SK-MEL-5 (cell line): ENCODE results near the gene QSOX1. TPM values are rescaled to one million over a fixed set of nuclear protein-coding genes. Genes with fewer than 3 reads are reported as not detected.
"Not testable (repeated sequence)": the region's sequence is repeated elsewhere in the genome, so short reads cannot be mapped to it uniquely, and the experiment has no call there.

ENCODE experiments used
- DNase-seq: peaks from one replicate; pipeline ENCODE4 v3.0.0-alpha.2; 2016; ENCODE audit warnings: low read depth, low spot score
- in situ Hi-C: cut with HindIII; loops from 2 replicates; pipeline ENCODE4 v1.10.0; 2016; ENCODE audit warnings: low sequenced_read_pairs, high pct_unique_total_duplicates, low pct_unique_long_range_greater_than_20kb
- total RNA-seq: library from RNA; depleted of rRNA; stranded (reverse); fragments of >200 nt; shearing (Covaris generic); gene quantifications from 2 replicates; pipeline ENCODE4 v1.2.3, GENCODE V29; 2014

Gene QSOX1
- total RNA-seq, 1 experiment from 2014 or later, result 66.9 TPM

DNA sequence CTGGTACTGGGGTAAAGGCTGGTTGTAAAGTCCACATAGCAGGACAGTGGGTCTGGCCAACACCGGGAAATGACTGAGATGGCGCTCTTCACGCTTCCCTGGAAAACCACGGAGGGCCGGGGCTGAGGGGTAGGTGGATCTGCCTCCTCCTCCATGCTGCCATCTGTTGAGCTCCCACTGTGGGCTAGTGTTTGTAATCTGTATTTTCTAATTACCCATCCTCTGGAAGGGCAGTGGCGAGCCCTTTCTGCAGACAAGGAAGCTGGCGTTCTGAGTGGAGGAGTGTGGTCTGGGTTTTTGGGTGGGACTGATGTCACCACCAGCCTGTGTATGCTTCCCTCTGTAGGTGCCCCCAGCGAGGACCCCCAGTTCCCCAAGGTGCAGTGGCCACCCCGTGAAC, 41.2 kb downstream of the QSOX1 start:
- no peak for DNase-seq
- in situ Hi-C loops, result no loop called here

DNA sequence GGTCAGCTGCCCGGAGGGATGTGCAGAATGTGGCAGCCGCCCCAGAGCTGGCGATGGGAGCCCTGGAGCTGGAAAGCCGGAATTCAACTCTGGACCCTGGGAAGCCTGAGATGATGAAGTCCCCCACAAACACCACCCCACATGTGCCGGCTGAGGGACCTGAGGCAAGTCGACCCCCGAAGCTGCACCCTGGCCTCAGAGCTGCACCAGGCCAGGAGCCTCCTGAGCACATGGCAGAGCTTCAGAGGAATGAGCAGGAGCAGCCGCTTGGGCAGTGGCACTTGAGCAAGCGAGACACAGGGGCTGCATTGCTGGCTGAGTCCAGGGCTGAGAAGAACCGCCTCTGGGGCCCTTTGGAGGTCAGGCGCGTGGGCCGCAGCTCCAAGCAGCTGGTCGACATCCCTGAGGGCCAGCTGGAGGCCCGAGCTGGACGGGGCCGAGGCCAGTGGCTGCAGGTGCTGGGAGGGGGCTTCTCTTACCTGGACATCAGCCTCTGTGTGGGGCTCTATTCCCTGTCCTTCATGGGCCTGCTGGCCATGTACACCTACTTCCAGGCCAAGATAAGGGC, 41.9 kb downstream of the QSOX1 start:
- no peak for DNase-seq
- in situ Hi-C loops, result no loop called here

DNA sequence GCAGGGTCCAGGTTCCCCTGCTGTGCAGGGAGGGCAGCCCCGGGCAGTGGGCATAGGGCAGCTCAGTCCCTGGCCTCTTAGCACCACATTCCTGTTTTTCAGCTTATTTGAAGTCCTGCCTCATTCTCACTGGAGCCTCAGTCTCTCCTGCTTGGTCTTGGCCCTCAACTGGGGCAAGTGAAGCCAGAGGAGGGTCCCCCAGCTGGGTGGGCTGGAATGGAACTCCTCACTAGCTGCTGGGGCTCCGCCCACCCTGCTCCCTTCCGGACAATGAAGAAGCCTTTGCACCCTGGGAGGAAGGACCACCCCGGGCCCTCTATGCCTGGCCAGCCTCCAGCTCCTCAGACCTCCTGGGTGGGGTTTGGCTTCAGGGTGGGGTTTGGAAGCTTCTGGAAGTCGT, 42.6 kb downstream of the QSOX1 start:
- no peak for DNase-seq
- in situ Hi-C loops, result no loop called here

DNA sequence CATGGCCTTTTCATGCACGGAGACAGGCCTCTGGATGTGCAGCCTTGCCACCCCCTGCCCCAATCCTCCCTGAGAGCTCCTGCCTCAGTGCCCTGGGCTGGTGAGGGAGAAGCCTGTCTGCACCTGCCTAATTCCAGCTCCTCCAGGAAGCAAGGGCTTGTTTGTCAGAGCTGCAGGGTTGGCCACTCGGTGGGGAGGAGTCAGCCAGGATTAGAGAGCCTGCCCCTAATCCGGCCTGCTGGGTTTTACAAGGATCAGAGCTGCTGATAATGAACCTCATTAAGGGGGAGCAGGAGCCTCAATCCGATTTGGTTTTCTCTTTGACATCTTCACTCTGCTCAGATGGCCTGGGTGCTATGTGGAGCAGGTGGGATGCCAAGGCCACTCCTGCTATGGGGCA, 43.5 kb downstream of the QSOX1 start:
- in situ Hi-C loops, result no loop called here
- DNase-seq, result no peak

DNA sequence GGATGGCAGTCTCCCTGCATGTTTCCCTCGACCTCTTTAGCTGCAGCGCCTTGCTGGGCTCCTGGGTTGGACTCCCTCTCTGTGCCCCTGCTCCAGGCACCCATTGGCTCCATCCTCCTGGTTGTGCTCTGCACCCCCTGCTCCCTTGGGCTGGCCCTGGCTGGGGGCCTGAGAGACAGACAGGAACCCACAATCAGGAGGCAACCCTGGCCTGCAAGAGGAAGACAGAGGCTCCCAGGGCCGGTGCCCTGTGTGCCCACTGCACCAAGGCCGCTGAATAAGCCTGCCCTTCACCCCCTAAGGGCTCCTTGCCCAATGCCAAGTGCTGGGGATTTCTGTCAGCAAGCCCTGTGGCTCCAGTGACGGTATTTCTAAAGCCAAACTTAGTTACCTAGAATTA, 43.9 kb downstream of the QSOX1 start:
- DNase-seq, result no peak
- in situ Hi-C loops, result no loop called here

DNA sequence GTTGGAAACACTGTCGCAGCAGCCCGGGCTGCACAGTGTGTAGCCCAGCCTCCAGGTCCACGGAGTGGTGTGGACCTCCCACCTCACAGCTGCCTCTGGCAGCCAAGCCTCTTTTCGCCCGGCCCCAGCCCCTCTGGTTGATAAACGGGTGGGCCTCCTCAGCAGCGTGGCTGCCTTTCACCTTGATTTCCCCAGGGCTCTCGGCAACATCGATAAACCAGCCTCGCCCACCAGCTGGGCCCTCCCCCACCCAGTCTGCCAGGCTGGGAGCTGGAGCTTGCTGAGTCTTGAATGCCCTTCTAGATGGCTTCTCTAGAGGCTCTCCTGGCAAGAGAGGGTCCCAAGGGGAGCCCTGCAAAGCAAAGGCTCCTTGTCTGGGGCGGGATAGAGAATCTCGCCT, 44.3 kb downstream of the QSOX1 start:
- DNase-seq, result no peak
- in situ Hi-C loops, result no loop called here

DNA sequence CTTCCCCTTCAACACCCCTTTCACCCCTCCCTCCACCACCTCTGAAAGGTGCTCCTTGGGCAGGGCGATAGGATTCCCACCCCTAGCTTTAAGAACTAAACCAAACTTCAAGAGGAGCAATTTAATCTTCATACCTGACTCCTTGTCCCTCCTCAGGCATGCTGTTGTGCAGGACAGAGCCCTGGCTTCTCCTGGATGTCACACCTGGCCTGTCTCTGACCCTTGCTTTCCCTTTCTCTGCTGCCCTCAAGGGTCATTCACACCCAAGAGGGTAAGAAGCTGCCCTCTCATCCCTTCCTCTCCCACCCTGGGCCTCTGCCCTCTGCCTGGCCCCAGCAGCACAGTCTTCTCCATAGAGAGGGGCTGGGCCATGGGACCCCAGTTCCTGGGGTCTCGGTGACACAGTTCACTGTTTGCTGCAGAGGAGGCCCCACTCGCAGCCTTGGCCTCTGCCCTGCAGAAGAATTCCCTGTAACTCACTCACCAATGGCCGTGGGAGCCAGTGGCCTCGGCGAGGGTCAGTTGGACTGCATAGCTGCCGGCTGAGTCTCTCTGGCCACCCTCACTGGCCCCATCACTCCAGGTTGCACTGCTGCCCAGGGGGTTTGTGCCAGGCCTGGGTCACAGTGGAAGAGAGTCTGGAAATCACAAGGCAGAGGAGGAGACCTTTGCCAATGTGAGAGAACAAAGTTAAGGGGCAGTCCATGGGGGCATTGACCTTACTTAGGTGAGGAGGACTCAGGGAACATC, 47.0 kb downstream of the QSOX1 start:
- no peak for DNase-seq
- in situ Hi-C loops, result no loop called here

DNA sequence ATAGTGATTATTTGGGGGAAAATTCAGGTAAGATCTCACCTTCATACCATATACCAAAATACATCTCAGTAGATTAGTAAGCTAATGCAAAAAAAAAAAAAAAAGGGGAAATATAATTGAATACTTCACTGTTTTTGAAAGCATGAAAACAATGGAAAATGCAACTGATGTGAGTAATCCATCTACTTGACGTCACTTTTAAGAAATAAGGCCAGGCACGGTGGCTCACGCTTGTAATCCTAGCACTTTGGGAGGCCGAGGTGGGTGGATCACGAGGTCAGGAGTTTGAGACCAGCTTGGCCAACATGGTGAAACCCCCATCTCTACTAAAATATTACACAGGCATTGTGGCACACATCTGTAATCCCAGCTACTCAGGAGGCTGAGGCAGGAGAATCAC, 47.9 kb downstream of the QSOX1 start:
- in situ Hi-C loops, DNase-seq: not testable (repeated sequence)

DNA sequence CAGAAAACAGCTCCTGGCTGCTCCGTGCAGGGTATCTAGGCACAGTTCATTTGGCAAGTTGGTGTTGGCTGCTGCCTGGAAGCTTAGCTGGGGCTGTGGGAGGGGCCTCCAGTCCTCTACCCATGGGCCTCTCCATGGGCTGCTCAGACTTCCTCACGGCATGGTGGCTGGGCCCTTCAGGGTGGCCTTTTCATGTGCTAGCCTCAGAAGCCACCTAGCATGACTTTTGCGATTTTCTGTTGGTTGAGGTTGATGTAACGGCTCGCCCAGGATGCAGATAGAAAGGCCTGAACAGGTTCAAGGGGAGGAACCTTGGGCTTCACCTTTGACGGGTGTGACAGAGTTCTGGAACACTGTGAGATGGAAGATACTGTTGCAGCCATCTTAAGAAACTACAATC, 49.6 kb downstream of the QSOX1 start:
- no peak for DNase-seq

DNA sequence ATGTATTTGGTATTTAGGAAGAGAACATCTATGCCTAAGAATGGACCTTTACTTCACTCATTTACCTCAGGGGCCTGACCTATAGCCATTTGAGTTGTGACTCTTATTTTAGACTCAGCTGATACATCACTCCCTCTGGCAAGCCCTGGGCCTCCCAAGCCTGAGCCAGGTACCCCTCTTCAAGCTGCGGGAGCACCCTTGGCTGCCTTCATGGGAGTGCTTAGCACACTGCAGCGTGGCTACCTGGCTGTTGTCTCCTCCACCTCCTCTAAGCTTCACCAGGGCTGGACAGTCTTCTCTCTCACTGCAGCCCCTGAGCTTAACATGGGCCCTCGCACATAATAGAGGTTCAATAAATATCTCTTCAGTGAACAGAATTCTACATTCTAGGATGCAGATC, 51.9 kb downstream of the QSOX1 start:
- in situ Hi-C loops, result no loop called here
- no peak for DNase-seq

More for the DNA sequence above, 49.6 kb downstream of the QSOX1 start:
- in situ Hi-C loops, result no loop called here

DNA sequence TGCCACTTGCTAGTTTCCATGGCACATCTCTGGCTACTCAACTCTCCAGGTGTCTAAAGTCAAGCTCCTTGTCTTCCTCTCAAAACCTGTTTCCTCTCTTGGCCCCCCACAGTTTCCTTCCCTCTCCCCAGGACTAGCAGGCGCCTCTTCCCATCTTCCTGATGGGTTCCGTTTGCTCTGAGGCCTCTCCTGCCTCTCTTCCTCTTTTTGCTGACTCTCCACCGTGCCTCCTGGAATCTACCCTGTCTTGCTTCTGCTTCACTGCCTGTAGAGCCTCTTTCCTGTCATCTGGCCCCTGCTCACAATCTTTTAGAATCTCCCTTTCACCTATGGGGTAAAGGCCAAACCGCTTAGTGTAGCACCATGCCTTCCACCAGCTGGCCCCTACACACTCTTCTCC, 53.6 kb downstream of the QSOX1 start:
- in situ Hi-C loops, result no loop called here
- no peak for DNase-seq

DNA sequence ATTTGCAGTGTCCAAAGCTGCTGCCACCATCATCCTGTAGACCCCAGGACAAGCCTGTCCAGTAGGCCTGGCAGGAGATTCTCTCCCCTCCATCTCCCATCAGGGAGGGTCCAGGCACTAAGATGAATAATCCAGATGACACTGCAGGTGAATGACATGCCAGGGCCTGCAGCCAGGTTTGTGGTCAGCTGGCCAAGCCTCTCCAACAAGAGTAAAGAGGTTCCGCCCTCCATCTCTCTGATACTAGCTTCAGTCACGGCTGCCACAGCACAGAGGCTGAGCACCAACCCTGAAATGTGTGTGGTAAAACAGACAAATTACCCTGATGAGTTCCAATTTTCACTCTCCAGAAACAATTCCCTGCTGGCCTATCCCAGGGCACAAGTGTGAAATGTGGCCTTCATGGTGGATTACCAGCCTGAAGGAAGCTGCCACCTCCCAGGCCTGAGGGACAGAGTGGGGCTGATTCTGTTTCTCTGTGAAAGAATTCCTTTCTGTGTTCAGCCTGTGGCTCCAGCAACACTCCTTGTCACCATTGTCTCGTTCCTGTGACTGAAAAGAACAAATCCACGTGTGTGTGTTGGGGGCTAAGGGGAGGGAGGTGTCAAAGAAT, 55.4 kb downstream of the QSOX1 start:
- no peak for DNase-seq
- in situ Hi-C loops, result no loop called here

DNA sequence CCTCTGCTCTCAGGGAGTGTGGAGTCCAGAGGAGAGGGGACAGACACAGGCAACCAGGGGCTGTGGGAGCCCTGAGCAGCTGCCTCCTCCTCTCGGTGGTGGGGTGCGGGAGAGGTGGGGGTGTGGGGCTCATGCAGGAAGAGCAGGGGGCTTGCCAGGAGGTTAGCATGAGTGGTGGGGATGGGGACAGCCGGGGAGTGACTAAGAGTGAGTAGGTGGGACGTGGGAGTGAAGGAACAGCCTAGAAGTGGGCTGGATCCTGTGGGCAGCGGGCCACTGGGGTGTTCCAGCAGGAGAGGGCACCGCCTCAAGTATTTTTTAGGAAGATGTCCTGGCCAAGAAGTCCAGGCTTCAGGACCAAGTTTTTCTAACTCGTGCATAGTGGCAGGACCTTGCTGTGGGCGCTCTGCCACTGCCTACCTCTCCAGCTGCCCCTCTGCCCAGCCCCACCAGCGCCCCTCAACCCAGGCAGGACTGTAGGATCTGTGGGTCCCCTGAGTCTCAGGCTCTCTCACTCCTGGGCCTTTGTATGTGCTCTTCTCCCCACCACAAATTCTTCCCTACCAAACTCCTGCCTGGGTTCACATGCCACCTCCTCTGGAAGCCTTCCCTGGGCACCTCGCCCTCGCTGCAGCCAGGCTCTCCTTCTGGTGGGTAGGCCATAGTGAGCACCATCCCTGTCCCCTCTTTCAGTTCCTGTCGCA, 56.6 kb downstream of the QSOX1 start:
- in situ Hi-C loops, result no loop called here
- DNase-seq, result no peak

DNA sequence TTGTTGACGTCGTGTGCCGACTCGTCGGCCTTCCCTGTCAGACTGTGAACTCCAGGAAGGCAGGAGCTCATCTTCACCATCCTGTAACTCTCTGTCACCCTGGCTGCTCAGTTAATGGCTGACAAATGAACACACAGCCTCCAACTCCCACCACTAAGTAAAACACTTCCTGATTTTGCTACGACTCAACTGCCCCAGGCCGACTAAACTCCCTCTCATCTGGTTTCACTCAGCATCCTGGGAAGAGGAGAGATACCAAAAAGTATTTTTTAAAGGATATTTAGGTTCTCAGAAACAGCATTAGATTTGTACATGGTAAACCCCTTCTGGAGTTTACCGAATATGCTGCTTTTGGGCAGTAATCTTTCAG, 57.2 kb downstream of the QSOX1 start:
- in situ Hi-C loops, result no loop called here
- DNase-seq, result no peak

DNA sequence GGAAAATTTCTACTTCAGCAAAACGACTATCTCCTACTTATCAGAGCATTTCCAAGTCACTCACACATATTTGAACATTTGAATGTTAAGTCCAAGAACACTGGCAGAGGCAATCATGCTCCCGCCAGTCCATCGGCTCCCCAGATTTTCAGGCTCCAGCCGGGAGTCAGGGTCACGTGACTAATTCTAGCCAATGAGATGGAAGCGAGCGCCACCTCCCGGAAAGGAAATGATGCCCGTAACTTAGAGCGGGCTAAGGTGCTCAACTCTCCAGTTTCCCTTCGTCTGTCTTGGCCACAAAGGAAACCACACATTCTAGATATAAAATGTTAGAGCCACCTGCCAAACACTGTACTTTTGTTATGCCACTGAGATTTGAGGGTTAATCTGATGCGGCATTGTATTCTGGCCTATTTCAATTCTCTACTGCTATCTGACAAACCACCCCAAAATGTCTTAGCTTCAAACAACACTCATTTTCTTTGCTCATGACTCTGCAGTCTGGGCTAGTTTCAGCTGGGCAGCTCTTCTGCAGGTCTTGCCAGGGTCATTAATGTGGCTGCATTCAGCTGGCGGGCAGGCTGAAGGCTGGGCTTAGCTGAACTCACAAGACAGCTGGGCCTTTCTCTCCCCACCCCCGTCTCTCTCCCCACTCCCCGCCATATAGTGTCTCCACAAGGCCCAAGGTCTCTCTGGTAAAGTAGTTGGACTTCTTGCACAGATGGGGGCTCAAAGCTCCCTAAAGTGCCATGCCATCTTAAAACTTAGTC, 58.9 kb downstream of the QSOX1 start:
- no peak for DNase-seq
- in situ Hi-C loops, result no loop called here

DNA sequence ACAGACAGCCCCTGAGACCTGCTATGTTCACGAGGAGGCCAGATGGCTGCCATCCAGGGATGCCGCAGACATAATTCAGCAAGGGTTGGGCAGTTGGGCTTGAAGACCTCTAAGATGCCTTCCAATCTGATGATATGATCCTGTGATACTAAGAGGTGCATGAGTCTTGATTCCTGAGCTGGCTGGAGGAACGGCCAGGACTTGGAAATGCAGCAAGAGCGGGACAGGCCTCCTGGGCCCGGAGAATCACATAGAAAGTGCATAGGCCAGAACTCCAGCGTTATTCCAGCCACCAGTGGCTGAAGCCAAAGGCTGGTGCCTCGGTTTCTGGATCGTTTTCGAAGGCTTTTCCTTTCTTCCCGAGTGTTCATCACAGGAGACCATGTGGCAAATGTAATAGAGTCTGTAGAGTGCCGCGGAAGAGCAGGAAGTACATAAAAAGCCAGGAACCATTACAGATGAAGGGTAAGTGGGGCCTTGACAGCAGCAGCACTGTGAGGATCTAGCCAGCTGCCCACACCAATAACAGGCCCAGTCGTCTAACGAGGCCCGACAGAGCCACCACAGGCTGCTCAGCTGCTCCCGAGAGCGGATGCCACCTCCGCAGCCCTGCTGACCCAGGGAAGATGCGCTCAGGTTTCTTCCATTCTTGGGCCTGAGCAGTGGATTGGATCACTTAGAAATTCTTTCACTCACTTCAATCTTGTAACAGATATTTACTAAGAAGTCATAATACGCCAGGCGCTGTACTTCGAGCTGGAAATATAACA, 61.4 kb downstream of the QSOX1 start:
- DNase-seq, result no peak
- in situ Hi-C loops, result no loop called here

DNA sequence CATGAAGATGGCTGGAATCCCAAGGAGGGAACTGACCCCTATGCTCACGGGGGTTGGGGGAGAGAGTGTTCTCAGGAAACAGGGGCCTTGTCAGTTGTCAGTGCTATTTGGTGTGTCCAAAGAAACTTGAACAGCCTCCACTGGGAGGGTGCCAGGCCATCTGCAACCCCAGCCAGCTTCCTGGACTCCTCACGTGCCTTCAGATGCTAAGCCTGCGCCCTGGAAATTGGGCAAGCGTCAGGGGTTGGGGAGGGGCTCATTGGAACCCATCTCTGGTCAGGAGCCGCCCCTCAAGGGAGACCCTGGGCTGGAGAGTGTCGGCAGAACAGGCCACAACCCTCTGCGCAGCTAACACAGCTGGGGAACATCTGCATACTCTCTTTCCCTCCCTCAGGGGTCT, 62.3 kb downstream of the QSOX1 start:
- DNase-seq, result no peak
- in situ Hi-C loops, result no loop called here
